Measurements from ENCODE around the gene VPS13C. TPM values are rescaled to one million over a fixed set of nuclear protein-coding genes. Genes with fewer than 3 reads are reported as not detected.

VPS13C gene
- total and polyA plus RNA-seq, 8 donors = 5.4 to 207 (median 89.4) TPM

- no peak for TF ChIP-seq EP300 (IDR thresholded peaks at IDR 0.05)
- no peak for TF ChIP-seq CTCF (IDR thresholded peaks at IDR 0.05)
- TF ChIP-seq POLR2AphosphoS5 (IDR thresholded peaks at IDR 0.05) = no peak
- TF ChIP-seq POLR2A (IDR thresholded peaks at IDR 0.05) = no peak
- 86 to 90% (median 89%) methylated on average over 5 of the region's 5 CpGs for WGBS, 5 donors
Measured at GRCh38 chr15:62069551-62069950, 9.3 kb upstream of the VPS13C start.

GRCh38 chr15:62068810-62069167, 8.5 kb upstream of the VPS13C start:
- Histone ChIP-seq H3K9me3 (no peaks in the 10 kb centered on the region), H3K27me3 (peaks cover 0 to 34% (median 0%) of the 10 kb centered on the region in 3 donors), H3K4me1 (peaks cover 15 to 50% (median 40%) of the 10 kb centered on the region in 4 donors), H3K27ac (peak overlapping the region; percentile 74 to 96 (median 87)), H3K4me3 (peak overlapping the region; percentile 58 to 76 (median 62)), H3K36me3 (no peaks in the 10 kb centered on the region)
- intact Hi-C loops (cut with DNase I; ENCODE audit: low total_unique reads) = no loop called here
- no peak for DNase-seq
- 39 to 49% (median 46%) methylated on average over 4 of the region's 4 CpGs for WGBS, 5 donors
- TF ChIP-seq EP300 (IDR thresholded peaks at IDR 0.05) = no peak
- TF ChIP-seq CTCF (IDR thresholded peaks at IDR 0.05) = no peak
- no peak for TF ChIP-seq POLR2A (IDR thresholded peaks at IDR 0.05)
- no peak for TF ChIP-seq POLR2AphosphoS5 (IDR thresholded peaks at IDR 0.05)

More at GRCh38 chr15:62069551-62069950, 9.3 kb upstream of the VPS13C start:
- Histone ChIP-seq H3K9me3 (no peaks in the 10 kb centered on the region), H3K27me3 (peaks cover 0 to 34% (median 0%) of the 10 kb centered on the region in 3 donors), H3K4me1 (peaks cover 15 to 42% (median 35%) of the 10 kb centered on the region in 4 donors), H3K27ac (peak overlapping the region in 1 of 5 donors; percentile 88), H3K36me3 (no peaks in the 10 kb centered on the region), H3K4me3 (peak overlapping the region in 1 of 4 donors; percentile 76)
- intact Hi-C loops (cut with DNase I; ENCODE audit: low total_unique reads) = no loop called here
- no peak for DNase-seq

- peak overlapping the region; percentile 74 to 96 (median 87) for H3K27ac ChIP-seq
- H3K27me3 ChIP-seq = peaks cover 0 to 34% (median 0%) of the 10 kb centered on the region in 3 donors
- H3K4me3 ChIP-seq = peak overlapping the region; percentile 58 to 76 (median 62)
- intact Hi-C loops (cut with DNase I; ENCODE audit: low total_unique reads) = no loop called here
- 0 to 6% (median 1%) methylated on average over 20 to 103 of the region's 103 CpGs for WGBS, 5 donors
- H3K4me1 ChIP-seq = peaks cover 15 to 52% (median 43%) of the 10 kb centered on the region in 4 donors
- no peaks in the 10 kb centered on the region for H3K9me3 ChIP-seq
- peak; percentile 58 to 74 for DNase-seq
- no peaks in the 10 kb centered on the region for H3K36me3 ChIP-seq
- TF ChIP-seq EP300 (IDR thresholded peaks at IDR 0.05) (no peak), POLR2AphosphoS5 (IDR thresholded peaks at IDR 0.05) (no peak), CTCF (IDR thresholded peaks at IDR 0.05) (peak in 1 of 7 experiments; percentile 9)
Measured at GRCh38 chr15:62068071-62068809, 8.0 kb upstream of the VPS13C start.

GRCh38 chr15:62067448-62068044, 7.3 kb upstream of the VPS13C start:
- peak overlapping the region; percentile 43 to 96 (median 85) for H3K27ac ChIP-seq
- H3K36me3 ChIP-seq = no peaks in the 10 kb centered on the region
- intact Hi-C loops (cut with DNase I; ENCODE audit: low total_unique reads) = no loop called here
- peak; percentile 37 to 53 for DNase-seq
- H3K27me3 ChIP-seq = peaks cover 0 to 34% (median 0%) of the 10 kb centered on the region in 3 donors
- peaks cover 15 to 52% (median 43%) of the 10 kb centered on the region in 4 donors for H3K4me1 ChIP-seq
- no peaks in the 10 kb centered on the region for H3K9me3 ChIP-seq
- TF ChIP-seq EP300 (IDR thresholded peaks at IDR 0.05) (no peak), CTCF (IDR thresholded peaks at IDR 0.05) (no peak), POLR2AphosphoS5 (IDR thresholded peaks at IDR 0.05) (no peak), POLR2A (IDR thresholded peaks at IDR 0.05) (no peak)
- WGBS, 5 donors = 1 to 5% (median 2%) methylated on average over 9 to 62 of the region's 62 CpGs
- H3K4me3 ChIP-seq = peak overlapping the region; percentile 58 to 76 (median 62)

Measured in stomach (tissue), 9 donors.